NCI-H748 treated with DMSO at 0.1 percent for 48 hours (cell line): ENCODE data around the gene LPIN3.
"Not testable (repeated sequence)": the region's sequence is repeated elsewhere in the genome, so short reads cannot be mapped to it uniquely, and the experiment has no call there.

Experiments
- DNase-seq: peaks from one replicate; lab custom pipeline; 2025; lab: John Stamatoyannopoulos, UW

LPIN3 gene

DNA sequence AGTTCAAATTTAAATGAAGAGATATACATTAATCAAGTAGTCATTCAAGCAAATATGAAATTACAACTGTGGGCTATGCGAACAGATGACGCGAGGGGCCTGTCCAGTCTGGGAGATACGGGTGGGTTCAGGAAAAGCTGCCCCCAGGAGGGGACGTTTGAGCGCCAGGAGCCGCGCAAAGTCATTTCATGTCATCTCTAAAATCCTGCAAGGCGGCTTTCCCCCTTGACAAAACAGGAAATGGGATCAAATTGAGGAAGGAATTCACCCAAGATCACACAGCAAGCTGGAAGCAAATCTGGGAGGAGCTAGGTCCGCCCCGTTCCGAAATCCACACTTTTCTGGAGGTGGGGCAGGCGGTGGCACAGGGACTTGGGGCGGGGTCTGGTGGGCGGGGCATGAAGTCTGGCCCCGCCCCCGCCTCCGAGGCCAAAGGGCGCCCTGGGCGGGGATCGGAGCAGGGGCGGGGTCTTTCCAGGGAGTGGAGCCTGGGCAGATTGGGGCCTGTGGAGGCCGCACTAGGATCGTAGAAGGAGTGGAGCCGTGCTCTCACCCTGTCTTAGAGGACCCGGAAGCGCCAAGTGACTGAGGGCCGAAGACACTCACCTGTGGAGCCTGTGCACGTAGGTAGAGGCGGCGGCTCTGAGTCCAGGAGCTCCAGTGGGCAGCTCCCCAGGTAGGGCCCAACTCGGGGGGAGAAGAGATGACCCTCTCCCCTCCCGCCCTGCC is at the start of gene LPIN3:
TSS of gene LPIN3 (plus strand) at position 495 of the 729 bp plus-strand sequence. CDS start 4,983 bp downstream, outside the sequence.
- DNase-seq = peak; percentile 19

GRCh38 chr20:41293269-41294037 is 47.2 kb upstream of the LPIN3 start:
- DNase-seq = no peak

GRCh38 chr20:41299899-41300298 is 40.7 kb upstream of the LPIN3 start:
- DNase-seq = no peak

GRCh38 chr20:41300383-41300782 is 40.2 kb upstream of the LPIN3 start:
- no peak for DNase-seq

- DNase-seq = no peak
Measured at GRCh38 chr20:41300886-41301285, 39.7 kb upstream of the LPIN3 start.

DNA sequence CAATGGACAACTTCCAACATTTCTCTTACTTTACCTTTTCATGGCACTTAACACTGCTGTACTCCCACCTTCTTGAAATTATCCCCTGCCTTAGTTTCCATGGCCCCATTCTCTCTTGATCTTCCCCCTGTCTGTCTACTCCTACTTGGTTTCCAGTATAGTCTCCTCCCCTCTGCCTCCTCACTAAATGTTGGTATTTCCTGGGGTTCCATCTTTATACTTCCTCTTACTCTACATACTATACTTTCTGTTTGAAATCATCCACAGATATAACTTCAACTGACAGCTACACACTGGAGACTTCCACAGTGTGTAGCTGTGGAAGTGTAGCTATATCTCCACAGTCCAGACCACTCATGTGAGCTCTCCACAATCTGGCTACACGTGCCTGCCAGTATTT is 36.6 kb upstream of the LPIN3 start:
- no peak for DNase-seq

DNA sequence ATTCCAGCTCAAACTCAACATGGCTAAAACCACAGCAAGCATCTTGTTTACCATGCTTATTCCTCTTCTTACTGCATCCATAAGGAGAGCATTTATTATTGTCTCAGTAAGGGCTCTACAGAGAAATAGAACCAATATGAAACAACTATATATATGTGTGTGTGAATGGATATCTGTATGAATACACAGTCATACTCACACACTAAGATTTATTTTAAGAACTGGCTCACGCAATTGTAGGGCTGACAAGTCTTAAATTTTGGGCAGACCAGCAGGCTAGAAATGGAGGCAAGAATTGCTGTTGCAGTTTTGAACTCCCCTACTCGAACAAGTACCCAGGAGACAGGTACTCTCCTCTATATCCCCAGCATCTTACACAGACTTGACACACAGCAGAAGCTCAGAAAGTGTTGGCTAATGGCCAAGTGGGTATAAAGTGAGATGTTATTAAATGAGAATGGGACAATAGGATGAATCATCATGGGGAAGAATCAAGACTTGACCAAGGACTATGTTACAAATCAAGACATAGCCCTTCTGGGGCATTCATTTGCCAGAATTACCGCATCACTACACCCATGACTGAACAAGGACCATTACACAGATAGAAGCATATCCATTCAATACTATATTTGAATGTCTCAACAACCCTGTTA is 36.1 kb upstream of the LPIN3 start:
- no peak for DNase-seq

GRCh38 chr20:41306061-41306727 is 34.4 kb upstream of the LPIN3 start:
- DNase-seq = no peak

DNA sequence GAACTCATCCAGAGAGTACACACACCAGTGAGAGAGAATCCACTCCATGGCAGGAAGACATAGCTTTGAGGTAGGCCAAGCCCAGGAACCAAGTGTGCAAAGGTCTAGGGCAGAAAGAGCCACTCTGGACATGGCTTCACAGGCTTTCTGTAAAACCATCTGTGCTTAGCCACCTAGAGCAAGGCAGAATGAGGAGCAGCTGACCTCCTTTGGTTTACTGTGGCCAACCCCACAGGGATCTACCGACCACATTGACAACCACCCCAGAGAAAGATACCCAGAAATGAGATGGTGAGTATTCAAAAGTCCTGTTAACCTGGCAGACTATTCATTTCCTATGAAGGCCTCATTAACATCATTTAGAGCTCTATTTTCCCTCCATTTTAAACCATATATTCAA is 33.6 kb upstream of the LPIN3 start:
- no peak for DNase-seq

DNA sequence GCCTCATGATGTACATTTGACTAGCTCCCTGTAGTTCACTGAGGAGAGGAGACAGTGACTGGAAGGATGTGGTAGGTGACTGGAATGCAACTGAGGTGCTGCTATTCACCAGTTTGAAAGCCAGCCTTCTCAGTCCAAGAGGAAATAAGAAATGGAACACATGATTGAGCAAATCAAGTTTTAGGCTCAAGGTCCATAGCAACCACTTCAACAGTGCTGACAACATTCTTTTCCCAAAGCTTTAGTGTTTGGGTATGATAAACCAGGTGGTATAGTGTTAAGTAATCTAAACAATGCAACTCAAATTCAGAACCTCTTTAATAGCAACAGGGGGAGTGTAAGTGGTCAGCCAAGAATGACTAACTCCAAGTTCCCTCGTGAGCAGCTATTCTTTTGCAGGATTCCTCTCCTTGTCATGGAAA is 32.3 kb upstream of the LPIN3 start:
- DNase-seq = no peak

GRCh38 chr20:41308726-41309413 is 31.8 kb upstream of the LPIN3 start:
- DNase-seq = no peak

DNA sequence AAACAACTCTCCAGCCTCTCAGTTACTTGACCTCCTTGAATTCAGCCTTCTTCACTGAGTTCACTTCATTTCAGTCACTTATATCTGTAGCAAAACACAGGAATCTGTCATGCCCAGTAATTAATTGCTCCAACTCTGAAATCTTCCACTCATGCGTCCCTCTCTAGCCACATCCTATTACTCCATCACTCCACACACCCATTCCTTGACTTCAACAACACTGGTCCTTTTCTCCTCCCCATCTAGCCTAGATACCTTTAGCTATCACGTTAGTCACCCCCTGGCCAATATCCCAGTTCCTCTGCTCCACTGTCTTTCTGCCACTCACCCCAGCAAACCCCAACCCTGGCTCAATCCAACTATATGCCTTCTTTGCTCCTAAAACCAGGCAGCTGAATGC is 30.8 kb upstream of the LPIN3 start:
- DNase-seq = no peak

GRCh38 chr20:41312009-41312408 is 28.6 kb upstream of the LPIN3 start:
- DNase-seq = not testable (repeated sequence)

DNA sequence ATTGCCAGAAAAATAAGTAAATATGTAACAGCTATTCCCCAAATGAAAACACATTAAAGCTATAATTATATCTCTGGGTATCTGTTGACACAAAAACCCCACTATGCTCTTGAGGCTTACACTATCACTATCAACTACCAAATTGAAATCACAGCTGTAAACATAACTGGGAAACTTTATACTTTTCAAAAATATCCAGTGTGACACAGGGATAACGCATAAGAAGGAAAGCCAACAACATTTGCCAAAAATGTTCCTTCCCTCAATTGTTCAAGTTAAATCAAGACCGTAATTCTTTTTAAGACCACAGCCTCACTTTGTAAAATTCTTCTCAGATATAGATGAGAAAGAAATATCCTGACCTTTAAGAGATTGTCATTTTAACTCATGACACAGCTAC is 26.2 kb upstream of the LPIN3 start:
- DNase-seq = no peak

GRCh38 chr20:41316051-41316450 is 24.6 kb upstream of the LPIN3 start:
- DNase-seq = no peak

GRCh38 chr20:41316602-41317545 is 23.7 kb upstream of the LPIN3 start:
- DNase-seq = peak; percentile 30

DNA sequence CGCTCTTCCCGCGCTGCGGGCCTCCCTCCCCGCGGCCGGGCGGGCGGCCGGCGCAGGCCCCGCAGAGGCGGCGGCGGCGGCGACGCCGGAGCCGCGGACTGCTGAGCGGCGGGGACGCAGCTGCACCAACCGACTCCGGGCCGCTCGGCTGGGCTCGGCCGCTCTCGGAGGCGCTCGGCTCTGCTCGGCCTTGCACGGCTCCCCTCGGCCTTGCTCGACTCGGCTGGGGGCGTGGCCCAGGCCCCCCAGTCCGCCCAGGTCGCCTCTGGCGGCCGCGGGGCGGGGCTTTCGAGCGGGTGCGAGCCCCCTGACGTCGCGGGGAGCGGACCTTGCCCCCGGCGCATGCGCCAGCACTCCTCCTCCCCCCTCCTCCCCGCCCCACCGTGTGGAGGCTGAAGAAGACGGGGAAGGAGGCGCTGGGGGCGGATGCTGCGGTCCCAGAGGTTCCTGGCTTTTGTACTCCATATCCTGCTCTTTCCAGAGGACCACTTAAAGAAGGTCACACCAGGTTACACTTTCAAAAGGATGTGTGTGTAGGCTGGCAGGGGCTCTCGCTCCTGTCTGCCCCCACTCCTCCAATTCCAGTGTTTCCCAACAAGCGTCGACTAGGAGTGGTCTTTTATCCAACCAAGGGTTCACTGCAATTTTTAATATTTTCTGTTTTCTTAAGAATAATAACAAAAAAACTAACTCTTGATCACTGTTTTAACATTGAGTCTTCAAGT is 22.9 kb upstream of the LPIN3 start, which contains the start of gene ZHX3:
TSS of gene ZHX3 (minus strand) at position 186 of the 725 bp plus-strand sequence. CDS start 112,815 bp downstream, outside the sequence.
- DNase-seq = peak; percentile 82

DNA sequence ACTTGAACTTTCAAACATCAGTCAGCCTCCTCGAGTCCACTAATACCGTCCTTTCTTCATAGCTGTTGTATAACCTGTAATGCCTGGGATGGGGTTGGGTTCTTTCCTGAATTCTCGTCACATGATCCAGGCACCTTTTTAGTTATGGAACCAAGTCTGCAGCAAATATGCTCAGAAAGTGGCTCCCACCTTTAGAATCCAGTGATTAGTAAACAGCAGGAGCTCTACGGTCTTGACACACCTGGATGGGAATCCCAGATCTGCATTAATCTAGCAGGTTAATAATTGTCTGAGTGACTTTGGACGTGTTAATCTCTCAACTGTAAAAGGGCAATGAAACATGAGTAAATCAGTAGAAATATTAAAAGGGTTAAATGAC is 22.4 kb upstream of the LPIN3 start:
- peak; percentile 23 for DNase-seq

- DNase-seq = no peak
Measured at GRCh38 chr20:41320441-41320840, 20.2 kb upstream of the LPIN3 start.

GRCh38 chr20:41320976-41321375 is 19.6 kb upstream of the LPIN3 start:
- no peak for DNase-seq
